HK-2 (cell line): Measurements from ENCODE around the gene SBNO1.
"Not testable (repeated sequence)": the region's sequence is repeated elsewhere in the genome, so short reads cannot be mapped to it uniquely, and the experiment has no call there.

Experiments
- DNase-seq: peaks from one replicate; pipeline ENCODE4 v3.0.0-alpha.2; 2018; ENCODE audit not compliant: unreplicated experiment

The SBNO1 gene

DNA sequence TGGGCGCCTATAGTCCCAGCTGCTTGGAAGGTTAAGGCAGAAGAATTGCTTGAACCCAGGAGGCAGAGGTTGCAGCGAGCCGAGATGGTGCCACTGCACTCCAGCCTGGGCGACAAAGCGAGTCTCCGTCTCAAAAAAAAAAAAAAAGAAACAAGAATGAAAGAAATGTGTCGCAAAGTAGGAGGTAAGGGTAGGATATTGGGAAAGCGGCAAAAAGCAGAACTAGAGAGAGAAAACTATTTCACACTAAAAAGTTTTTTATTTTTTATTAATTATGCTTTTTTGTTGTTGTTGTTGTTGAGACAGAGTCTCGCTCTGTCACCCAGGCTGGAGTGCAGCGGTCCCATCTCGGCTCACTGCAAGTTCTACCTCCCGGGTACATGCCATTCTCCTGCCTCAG is 17.7 kb downstream of the SBNO1 start:
- no peak for DNase-seq

DNA sequence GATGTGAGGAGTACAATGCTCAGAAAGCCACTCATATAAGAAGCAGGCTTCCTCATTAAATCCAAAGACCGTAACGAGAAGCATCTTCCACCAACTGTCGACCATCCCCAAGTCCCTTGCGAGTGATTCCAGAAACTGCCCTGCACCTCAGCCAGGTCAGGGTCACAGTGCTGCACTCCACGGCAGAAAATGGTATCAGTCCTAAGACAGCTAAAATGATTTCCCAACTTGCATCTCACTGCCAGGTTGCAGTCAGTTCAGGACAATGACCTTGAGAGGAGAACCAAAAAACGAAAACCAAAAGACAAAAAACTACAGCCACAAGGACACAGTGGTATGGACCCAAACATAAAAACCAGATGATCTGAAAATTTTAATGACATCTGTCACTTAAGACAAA is 20.6 kb downstream of the SBNO1 start:
- no peak for DNase-seq

DNA sequence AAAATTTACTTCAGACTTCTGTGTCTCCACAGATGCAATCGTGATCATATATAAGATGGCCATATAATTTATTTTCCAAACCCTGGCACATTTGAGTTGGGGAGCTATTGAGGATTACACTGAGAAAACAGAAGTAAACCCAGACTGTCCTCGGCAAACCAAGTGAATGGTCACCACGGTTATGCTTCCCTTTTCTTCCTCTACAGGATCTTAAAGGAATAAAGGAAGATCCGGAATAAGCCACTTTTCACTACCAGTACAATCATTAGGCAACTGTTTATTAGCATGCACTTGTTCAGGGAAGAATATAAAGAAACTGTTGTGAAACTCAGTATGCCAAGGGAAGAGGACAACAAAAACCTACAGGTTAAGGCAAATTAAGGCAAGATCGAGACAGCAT is 27.6 kb downstream of the SBNO1 start:
- no peak for DNase-seq

DNA sequence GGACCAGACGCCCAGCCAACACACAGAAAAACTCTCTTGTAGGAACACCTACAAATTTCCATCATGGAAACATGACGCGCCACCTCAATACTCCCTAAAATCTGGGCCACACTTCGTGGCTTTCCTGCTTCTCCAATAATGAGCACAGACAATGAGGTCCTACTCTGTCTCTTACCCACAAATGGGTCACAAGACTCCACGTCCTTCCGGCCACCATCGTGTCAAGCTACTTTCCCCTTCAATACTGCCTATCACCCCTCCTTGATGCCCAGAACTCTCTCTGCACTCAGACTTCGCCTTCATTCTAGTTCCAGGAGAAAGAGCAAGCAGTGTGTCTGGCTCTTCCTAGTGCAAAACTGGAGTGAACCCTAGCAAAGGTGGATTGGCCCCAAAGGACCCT is 28.1 kb downstream of the SBNO1 start:
- DNase-seq = no peak

DNA sequence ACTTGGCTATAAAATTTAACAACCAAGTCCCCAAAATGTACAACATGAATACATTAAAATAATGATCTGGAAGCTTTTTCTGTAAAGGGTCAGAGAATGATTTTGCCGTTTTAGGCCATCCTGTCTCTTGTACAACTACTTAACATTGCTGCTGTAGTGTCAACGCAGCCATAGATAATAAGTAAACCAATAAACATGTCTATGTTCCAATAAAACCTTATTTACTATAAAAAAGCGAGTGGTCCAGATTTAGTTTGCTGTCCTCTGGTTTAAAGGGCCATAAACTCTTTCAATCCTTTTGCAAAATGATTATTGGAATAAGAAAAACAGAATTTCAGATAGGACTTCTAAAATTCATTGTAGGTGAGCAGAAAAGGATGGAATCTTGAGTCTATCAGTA is 29.2 kb downstream of the SBNO1 start:
- no peak for DNase-seq

DNA sequence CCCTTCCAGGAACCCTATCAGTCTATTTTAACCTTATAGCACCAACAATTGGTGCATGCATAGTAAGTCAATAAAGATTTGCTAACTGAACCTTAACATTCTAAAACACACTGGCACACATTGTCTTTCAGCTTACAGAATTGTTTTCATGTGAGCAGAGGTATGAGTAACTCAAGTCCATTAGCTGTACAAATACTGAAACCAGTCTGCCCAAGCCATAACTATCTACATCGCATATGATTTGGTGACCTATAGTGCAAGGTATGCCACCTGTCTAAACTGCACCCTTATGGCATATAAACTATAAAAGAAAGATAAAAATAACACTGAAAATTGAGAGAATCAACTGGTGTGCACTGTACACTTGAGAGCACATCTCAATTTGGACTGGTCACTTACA is 34.8 kb downstream of the SBNO1 start:
- no peak for DNase-seq

DNA sequence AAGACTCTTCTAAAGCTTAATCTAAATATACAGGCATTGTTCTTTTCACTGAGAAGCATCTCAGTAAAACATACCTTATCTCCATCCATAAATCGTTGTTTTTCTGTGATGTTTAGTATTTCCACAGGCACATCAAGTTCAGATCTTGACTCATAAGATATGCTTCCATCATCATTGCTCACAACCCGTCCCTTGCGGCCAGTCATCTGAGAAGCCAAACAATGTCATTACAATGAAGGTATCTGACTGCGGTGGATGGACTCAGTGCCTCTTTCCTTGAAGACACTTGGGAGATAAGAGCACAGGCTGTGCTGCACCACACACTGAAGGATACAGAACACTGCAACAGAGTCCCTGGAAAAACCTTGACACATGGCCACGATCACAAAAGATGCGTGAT is 44.8 kb downstream of the SBNO1 start:
- DNase-seq = no peak

DNA sequence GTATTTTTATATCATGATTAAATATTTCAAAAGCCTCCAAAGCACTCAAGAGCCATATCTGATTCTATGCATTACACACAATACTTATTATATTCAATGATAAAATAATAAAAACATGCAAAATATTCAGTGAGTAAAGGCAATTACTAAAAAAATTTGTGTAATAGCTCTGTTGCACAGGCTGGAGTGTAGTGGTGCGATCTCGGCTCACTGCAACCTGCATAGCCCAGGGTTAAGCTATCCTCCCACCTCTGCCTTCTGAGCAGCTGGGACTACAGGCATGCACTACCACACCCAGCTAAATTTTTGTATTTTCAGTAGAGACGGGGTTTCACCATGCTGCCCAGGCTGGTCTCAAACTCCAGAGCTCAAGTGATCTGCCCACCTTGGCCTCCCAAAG is 45.4 kb downstream of the SBNO1 start:
- DNase-seq = no peak

DNA sequence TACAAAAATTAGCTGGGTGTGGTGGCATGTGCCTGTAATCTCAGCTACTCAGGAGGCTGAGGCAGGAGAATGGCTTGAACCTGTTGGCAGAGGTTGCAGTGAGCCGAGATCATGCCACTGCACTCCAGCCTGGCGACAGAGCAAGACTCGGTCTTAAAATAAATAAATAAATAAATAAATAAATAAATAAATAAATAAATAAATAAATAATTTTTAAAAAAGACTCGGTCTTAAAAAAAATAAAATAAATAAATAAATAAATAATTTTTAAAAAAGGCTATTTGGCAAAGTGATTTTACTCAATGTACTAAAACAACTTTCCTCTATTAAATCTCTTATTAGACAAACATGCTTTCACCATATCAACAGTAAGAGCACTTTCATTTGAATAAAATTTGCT is 51.6 kb downstream of the SBNO1 start:
- not testable (repeated sequence) for DNase-seq

DNA sequence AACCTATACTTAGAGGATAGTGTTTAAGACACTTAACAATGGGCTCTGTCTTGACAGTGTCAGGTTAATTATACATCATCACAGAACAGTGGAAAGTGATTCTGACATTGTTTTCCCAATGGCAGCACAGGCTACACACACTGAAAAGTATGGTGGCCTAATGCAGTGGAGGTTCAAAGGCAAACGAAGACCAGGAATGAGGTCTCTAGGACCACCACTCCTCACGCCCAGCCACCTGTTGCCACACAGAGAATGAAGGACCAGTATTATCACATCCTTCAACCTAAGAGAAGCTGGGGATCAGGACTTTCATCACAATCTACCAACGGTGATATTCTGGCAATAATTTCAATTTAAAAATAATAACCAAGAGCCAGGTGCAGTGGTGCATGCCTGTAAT is 58.4 kb downstream of the SBNO1 start:
- no peak for DNase-seq

DNA sequence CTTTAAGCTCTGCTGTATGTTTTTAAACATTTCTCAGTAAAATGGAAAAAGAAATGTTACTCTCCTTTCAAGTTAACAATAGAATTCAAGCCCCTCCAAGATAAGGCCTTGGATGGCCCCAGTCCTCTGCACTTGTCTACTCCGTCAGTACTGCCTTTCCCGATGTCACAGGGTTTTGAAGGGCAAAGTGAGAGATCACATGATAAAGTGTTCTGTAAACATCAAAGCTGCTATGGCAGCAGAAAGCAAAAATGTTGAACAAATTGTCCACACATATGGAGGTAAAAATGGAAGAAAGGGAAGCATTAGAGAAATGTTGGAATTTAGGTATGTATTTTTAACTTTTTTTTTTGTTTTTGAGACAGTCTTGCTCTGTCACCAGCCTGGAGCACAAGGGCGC is 59.5 kb downstream of the SBNO1 start:
- no peak for DNase-seq

DNA sequence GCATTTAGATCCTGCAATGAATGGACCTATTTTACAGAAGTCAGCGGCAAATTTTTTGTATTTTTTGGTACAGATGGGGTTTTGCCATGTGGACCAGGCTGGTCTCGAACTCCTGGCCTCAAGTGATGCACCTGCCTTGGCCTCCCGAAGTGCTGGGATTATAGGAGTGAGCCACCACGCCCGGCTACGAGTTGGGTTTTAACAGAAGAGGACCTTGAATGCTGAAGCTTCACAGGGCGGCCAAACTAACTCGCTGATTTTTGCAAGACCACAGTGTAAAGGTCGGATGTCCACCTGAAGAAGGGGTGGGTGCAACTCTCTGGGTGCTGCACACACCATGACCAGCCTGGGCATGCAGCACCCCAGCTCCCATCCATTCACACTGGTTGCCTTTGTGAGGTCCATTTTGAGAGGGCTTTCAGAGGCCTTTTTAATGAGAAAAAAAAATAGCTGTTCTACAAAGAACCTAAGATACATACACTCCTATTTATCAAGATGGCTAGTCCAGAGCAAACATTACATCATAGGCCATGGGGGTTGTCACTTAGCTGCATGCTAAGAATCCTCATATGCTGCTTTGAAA is 71.4 kb downstream of the SBNO1 start:
- DNase-seq = no peak

DNA sequence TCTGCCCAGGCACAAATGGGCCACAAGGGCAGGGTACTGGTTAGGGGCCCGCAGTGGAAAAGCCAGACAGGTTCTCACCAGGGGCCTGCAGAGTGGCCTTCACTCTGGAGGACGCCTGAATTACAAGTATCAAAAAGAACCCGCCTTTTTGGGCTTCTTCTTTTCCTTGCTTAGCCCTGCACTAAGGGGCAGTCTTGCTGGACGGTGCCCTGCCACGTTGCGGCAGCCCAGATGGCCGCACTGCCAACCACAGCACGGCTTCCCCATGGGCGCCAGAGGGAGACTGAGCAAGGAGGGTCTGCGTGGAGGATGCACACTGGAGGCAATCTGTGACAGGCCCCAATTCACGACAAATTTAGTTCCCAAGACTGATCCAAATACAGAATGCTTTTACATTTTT is 74.7 kb downstream of the SBNO1 start:
- DNase-seq = no peak

DNA sequence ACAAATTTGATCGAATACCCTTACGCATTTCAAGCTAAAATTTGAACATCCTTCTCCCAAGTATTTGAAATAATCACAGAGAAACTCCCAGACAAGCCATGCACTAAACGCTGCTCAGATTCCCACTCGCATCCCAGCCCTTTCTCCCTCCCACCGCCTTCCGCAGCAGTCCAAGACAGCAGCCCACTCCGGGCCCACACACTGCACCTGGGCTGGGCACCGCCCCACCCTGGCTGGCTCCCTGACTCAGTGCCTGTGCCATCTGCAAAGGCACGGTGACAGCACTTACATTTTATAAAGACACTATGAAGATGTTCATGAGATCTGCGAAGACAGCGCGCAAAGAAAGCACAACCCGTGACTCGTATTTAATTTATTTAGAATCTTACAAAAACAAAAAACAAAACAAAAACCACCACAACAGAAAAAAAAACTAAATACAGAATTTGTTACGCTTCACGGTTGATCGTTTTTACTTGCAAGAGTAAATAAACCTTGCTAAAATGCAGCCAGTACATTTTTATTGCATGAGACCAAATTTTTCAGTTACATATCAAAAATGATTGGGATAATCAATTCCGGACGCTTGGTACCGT is 75.8 kb downstream of the SBNO1 start:
- no peak for DNase-seq

DNA sequence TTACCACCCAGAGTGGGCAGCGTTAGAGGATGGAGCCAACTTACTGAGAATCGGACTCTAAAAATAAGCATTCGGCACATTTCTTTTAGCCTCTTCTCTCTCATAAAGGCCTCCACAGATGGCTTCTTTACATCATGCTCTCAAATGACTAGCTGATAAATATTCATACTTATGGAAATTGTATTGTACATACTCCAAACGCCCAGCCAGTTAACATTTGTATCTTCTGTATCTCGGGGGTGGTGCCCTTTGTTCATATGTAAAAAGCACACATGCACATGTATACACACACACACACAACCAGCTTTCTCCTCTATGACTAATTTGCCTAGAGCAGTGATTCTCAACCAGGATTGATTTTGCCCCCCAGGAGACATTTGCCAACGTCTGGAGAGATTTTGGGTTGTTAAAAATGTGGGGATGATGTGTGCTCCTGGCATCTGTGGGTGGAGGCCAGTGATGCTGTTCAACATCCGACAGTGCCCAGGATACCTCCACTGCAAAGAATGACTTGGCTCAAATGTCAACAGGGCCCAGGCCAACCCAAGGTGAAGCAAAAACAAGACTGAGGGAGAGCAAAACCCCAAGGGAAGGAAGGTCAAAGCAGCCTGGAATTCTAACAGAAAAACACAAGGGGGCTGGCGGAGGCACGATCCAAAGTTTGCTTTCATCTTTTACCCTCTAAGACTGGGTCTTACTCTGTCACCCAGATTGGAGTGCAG is 77.8 kb downstream of the SBNO1 start:
- DNase-seq = no peak

DNA sequence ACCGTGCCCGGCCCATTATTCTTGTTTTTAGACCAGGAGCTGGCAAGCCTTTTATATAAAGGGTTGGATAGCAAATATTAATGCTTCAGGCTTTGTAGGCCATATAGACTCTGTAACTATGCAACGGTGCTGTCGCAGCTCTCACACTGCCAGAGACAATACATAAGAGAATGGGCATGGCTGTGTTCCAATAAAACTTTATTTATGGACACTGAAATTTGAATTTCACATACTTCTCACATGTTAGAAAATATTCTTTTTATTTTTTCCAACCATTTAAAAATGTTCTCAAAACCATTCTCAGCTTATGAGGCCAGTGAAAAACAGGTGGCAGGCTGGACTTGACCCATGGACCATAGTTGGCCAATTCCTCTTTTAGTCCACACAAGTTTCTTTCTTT is 80.0 kb downstream of the SBNO1 start:
- no peak for DNase-seq

DNA sequence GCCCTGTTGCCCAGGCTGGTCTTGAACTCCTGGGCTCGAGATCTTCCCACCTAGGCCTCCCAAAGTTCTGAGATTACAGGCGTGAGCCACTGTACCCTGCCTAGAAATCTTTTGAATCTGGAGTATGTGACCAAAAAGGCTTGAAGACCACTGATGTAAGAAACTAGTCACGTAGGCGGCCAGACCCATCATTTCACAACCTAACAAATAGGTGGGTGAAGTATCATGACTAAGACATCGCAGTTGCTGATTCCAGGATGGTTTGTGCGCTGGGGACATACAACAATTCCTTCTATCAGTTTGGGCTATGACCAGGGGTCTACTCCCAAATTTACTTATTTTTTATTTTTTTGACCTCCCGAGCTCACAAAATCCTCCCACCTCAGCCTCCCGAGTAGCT is 81.2 kb downstream of the SBNO1 start:
- no peak for DNase-seq

DNA sequence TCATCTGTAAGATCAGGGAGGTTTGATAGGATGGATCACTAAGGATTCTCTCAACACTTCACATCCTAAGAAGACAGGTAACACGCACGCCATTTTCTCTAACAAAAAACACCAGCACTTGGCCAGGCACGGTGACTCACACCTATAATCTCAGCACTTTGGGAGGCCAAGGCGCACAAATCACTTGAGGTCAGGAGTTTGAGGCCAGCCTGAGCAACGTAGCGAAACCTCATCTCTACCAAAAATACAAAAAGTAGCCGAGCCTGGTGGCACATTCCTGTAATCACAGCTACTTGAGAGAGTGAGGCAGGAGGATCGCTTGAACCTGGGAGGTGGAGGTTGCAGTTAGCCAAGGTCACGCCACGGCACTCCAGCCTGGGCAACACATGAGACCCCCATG is 82.5 kb downstream of the SBNO1 start:
- DNase-seq = no peak

DNA sequence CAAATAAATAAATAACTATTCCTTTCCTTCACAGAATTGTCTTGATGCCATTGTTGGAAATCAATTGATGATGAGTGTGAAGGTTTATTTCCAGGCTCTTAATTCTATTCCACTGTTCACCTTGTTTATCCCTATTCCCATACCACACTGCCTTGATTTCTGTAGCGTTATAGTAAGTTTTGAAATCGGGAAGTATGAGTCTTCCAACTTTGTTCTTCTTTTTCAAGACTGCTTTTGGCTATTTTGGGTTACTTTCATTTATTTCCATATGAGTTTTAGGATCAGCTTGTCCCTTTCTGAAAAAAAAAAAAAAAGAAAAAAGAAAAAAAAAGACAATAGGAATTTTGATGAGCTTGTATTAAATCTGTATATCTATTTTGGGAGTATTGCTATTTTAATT is 83.7 kb downstream of the SBNO1 start:
- DNase-seq = no peak

DNA sequence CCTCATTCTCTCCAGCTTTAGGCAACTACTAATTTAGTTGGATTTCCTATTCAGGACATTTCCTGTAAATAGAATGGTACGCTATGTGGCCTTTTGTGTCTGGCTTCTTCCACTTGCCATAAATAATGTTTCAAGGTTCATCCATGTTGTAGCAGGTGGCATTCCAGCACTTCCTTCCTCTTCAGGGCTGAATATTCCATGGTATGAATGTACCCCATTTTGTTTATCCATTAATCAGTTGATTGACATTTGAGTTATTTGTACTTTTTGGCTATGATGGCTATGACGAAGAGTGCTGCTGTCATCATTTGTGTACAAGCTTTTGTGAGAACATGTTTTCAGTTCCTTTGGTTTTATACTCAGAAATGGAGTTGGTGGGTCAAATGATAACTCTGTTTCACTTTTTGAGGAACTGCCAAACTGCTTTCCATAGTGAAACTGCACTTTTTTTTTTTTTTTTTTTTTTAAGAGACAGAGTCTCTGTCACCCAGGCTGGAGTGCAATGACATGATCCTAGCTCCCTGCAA is 86.5 kb downstream of the SBNO1 start:
- no peak for DNase-seq

DNA sequence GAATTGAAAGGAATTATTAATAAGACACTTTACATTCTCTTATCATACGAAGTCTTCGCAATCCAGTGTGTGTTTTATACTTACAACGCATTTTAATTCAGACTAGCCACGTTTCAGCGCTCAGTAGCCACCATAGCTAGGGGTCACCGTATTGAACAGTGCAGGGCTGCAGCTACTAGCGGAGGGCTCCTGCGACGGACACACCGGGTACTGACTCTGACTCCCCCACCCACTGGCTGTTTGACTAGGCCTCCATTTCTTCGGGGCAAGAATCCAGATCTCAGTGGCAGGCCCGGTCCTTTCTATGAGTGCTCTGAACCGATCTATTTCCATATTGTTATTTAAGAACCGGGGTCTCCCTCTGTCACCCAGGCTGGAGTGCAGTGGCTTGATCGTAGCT is 91.5 kb downstream of the SBNO1 start:
- no peak for DNase-seq

DNA sequence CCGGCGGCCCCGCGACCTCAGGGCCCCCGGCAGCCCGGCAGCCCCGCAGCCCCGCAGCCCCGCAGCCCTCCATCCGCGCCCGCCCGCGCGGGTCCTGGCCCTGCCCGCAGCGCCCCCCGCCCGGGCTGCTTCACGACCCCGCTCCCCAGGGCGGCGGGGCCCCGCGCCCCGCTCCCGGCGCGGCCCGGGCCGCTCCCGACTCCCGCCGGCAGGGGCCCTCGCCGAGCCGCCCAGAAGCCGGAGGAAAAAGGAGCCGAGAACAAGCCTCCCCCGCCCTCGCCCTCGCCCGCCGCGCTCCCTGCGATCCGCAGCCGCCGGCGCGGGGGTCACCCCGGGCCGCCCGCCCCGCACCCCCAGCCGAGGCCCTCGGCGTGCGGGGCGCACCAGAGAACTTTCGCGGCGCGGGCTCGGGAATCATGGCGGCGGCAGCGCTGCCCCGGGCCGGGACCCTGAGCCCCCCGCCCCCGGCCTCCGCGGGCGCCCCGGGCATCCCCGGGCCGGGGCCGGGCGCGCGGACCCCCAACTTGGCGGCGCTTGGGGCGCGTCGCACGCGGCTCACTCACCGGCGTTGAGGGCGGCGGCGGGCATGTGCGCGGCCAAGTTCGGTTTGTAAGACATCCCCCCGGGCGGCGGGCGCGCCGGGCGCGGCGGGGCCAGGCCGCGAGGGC is 93.5 kb downstream of the SBNO1 start:
- peak; percentile 65 for DNase-seq
